ENCODE results near the gene MYO3B.

DNA sequence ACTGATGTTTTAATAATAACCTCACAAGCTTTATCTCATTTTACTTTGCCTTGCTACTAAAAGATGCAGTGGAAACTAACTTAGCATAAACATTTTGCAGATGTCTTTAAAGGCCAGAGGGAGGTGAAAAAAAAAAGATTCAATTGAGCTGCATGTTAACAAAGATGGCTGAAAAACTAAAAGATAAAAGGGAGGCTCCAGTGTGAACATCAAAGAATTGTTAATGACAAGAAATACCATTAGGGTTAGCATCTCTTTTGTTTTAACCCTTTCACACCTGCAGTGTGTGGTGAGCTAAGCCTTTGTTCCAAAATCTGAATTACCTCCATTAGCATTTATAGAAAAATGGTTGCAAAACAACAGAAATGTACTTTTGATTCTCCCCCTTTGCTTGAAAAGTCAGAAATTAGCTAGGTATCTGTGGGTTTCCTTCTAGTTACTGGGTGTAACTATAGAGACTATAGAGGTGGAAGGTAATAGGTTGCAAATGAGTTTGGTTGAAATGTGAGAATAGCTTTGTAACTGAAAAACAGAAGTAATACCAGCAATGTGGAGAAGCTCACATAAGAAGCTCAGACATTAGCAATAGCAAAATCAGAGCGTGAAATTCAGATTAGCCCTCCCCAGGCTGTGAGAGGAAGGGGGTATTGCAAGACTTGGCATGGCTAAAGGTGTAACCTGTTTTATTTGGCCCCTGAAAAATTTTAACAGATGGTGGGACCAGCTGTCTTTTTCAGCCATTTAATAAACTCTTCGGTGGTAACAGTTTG is 502.4 kb downstream of the MYO3B start:
- no peak for TF ChIP-seq HDGF (IDR thresholded peaks at IDR 0.05; ENCODE audit: borderline replicate concordance)
- TF ChIP-seq L3MBTL2 (conservative IDR thresholded peaks at IDR 0.05): no peak
- TF ChIP-seq LEF1 (IDR thresholded peaks at IDR 0.05; ENCODE audit: borderline replicate concordance): no peak
- no peak for TF ChIP-seq FOXM1 (IDR thresholded peaks at IDR 0.05; ENCODE audit: borderline replicate concordance)
- no peak for TF ChIP-seq FOXA1 (IDR thresholded peaks at IDR 0.05)
- TF ChIP-seq CTBP1 (IDR thresholded peaks at IDR 0.05; ENCODE audit: borderline replicate concordance): no peak
- no peak for TF ChIP-seq TARDBP (IDR thresholded peaks at IDR 0.05)
- no peak for TF ChIP-seq SUZ12 (IDR thresholded peaks at IDR 0.05)
- no peak for TF ChIP-seq SP1 (IDR thresholded peaks at IDR 0.05)
- no peak for TF ChIP-seq FOXK2 (IDR thresholded peaks at IDR 0.05)
